Hair follicle dermal papilla cell (primary cell): ENCODE data around the gene SCN7A. TPM values are rescaled to one million over a fixed set of nuclear protein-coding genes. Genes with fewer than 3 reads are reported as not detected.

Experiments
- total RNA-seq: library from RNA; depleted of rRNA; stranded (reverse); fragments of >200 nt; gene quantifications from 2 replicates; pipeline ENCODE4 v1.2.3, GENCODE V29; 2012

SCN7A gene
- total RNA-seq = not detected in 2 replicates

DNA sequence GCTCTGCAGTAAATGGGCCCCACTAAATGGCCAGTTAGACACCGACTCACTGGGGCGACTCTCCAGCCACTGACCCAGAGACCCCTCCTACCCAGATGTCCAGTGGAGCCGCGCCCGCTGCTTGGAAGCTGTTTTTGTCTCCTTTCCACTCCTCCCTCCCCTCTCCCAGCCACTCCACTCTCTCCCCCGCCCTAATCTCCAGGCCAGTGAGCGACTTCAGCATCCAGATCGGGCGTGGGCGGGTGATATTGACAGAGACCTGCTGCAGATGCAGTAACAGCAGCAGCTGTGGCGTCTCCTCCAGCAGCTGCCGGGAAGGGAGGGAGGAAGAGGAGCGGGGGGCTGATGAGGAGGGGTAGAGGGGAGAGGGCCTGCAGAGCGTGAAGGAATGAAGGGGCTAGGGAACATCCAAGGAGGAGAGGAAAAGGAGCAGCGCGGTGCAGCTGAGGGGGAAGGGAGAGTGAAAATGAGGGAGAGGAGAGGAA is at the start of gene SCN7A:
TSS of gene SCN7A (minus strand) at position 110 of the 485 bp plus-strand sequence. CDS start 16,553 bp downstream, outside the sequence.

DNA sequence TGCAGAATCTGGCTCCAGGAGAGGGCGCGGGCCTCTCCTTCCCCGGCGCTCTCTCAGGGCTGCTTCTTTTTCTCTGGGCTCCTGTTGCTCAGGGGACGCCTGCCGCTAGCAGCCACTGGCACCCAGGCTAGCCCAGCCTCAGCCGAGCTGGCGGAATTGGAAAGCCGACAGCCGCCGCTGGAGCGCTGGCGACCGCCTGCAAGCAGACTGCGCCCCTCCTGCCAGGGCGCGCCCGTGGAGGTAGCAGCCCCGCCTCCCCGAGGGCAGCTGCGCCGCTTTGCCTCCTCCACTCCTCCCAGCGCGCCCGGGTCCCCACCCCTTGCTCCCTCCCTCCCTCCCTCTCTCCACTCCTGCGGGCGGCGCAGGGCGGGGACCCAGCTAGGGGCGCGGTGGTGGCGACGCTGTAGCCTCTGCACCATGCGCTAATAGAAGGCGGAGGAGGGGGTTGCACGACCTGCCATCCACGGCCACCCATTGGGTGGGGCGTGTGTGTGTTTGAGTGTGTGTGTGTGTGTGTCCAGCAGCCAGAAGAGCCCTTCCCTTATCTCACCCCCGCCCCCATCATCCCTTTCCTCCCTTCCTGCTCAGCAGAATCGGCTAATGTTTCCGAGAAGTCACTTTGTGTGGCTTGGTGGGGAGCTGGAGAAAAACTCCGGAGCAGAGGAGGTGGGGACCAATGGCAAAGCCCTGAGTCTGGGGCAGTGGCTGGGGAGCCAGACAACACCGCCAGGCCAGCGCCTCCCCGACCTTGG is 118.1 kb downstream of the SCN7A start, which contains the start of gene SCN9A:
TSS of gene SCN9A (minus strand) at position 209 of the 752 bp plus-strand sequence. CDS start 64,188 bp downstream, outside the sequence.

Other genes with a start within 250 kb of the SCN7A start
- 1.3 and 2.6 TPM in 2 replicates for gene SCN9A, start 118.3 kb downstream of the SCN7A start, total RNA-seq